ACC112 (cell line): Measurements from ENCODE around the gene SCO2.
A peak's percentile ranks its signal among the peaks of the same experiment; 100 is the strongest.

Source experiments
- H2AFZ ChIP-seq: fragments of 200-600 bp; sonication (generic); one replicate; pipeline ENCODE4 v1.6.0; 2017; ENCODE audit warnings: antibody characterized with exemption, low read length; ENCODE audit not compliant: unreplicated experiment
- H3K27ac ChIP-seq: fragments of 200-600 bp; sonication (generic); 2 replicates; pipeline ENCODE4 v1.5.1; 2014; ENCODE audit warnings: low read depth, mild to moderate bottlenecking, antibody characterized with exemption, low read length, moderate library complexity
- H3K27me3 ChIP-seq: fragments of 200-600 bp; sonication (generic); 2 replicates; pipeline ENCODE4 v1.6.1; 2014; ENCODE audit warnings: mild to moderate bottlenecking, antibody characterized with exemption, low read length, moderate library complexity, mixed read lengths; ENCODE audit not compliant: insufficient read depth
- H3K36me3 ChIP-seq: fragments of 200-600 bp; sonication (generic); 2 replicates; pipeline ENCODE4 v1.6.1; 2016; ENCODE audit warnings: mild to moderate bottlenecking, antibody characterized with exemption, low read length, moderate library complexity, mixed read lengths; ENCODE audit not compliant: insufficient read depth
- H3K4me1 ChIP-seq: fragments of 200-600 bp; sonication (generic); one replicate; pipeline ENCODE4 v1.6.1; 2016; ENCODE audit warnings: low read length, mixed read lengths; ENCODE audit not compliant: insufficient read depth, unreplicated experiment, control insufficient read depth
- H3K4me3 ChIP-seq: fragments of 200-600 bp; sonication (generic); 2 replicates; pipeline ENCODE4 v1.5.1; 2014; ENCODE audit warnings: mild to moderate bottlenecking, low read depth, low read length
- H3K79me2 ChIP-seq: fragments of 200-600 bp; sonication (generic); one replicate; pipeline ENCODE4 v1.6.0; 2016; ENCODE audit warnings: low read length; ENCODE audit not compliant: control insufficient read depth, unreplicated experiment, insufficient read depth

Gene SCO2

GRCh38 chr22:50481440-50482106 is 43.8 kb downstream of the SCO2 start, which contains the start of gene ADM2:
Gene ADM2 (plus strand): TSS chr22:50481543. CDS start chr22:50481848, 305 bp downstream.
- Histone ChIP-seq H3K4me3 (peak within 1 kb of the TSS; percentile 68), H3K36me3 (no peaks in the 10 kb centered on the region), H2AFZ (no peak within 1 kb of the TSS), H3K4me1 (no peaks in the 10 kb centered on the region), H3K27me3 (peaks cover 7% of the 10 kb centered on the region), H3K27ac (no peak within 1 kb of the TSS), H3K79me2 (no peaks in the 10 kb centered on the region)

GRCh38 chr22:50481045-50481439 is 44.4 kb downstream of the SCO2 start:
- no peaks in the 10 kb centered on the region for H3K4me1 ChIP-seq
- H3K4me3 ChIP-seq = peak overlapping the region; percentile 68
- no peaks in the 10 kb centered on the region for H3K36me3 ChIP-seq
- peaks cover 7% of the 10 kb centered on the region for H3K27me3 ChIP-seq
- no peak overlapping the region for H2AFZ ChIP-seq
- no peak overlapping the region for H3K27ac ChIP-seq
- H3K79me2 ChIP-seq = no peaks in the 10 kb centered on the region

GRCh38 chr22:50479721-50480120 is 45.7 kb downstream of the SCO2 start:
- H3K27me3 ChIP-seq = peaks cover 7% of the 10 kb centered on the region
- H2AFZ ChIP-seq = no peak overlapping the region
- no peak overlapping the region for H3K4me3 ChIP-seq
- H3K36me3 ChIP-seq = no peaks in the 10 kb centered on the region
- H3K27ac ChIP-seq = no peak overlapping the region
- H3K79me2 ChIP-seq = no peaks in the 10 kb centered on the region
- H3K4me1 ChIP-seq = peaks cover 4% of the 10 kb centered on the region

GRCh38 chr22:50477923-50478322 is 47.5 kb downstream of the SCO2 start:
- Histone ChIP-seq H3K27ac (no peak overlapping the region), H3K4me1 (peaks cover 10% of the 10 kb centered on the region), H3K4me3 (no peak overlapping the region), H2AFZ (no peak overlapping the region), H3K79me2 (peaks cover 13% of the 10 kb centered on the region), H3K36me3 (no peaks in the 10 kb centered on the region), H3K27me3 (peaks cover 7% of the 10 kb centered on the region)

GRCh38 chr22:50476868-50477267 is 48.5 kb downstream of the SCO2 start:
- Histone ChIP-seq H2AFZ (no peak overlapping the region), H3K27ac (no peak overlapping the region), H3K79me2 (peaks cover 24% of the 10 kb centered on the region), H3K4me3 (no peak overlapping the region), H3K4me1 (peaks cover 10% of the 10 kb centered on the region), H3K27me3 (peaks cover 3% of the 10 kb centered on the region), H3K36me3 (no peaks in the 10 kb centered on the region)

GRCh38 chr22:50475652-50476002 is 49.8 kb downstream of the SCO2 start:
- no peak overlapping the region for H2AFZ ChIP-seq
- no peak overlapping the region for H3K27ac ChIP-seq

GRCh38 chr22:50474710-50475651 is 50.4 kb downstream of the SCO2 start, which contains the start of gene SBF1:
Gene SBF1 (minus strand): TSS chr22:50475035. CDS start chr22:50474840, 195 bp downstream.
- Histone ChIP-seq H2AFZ (peak within 1 kb of the TSS; percentile 81), H3K4me1 (peaks cover 17% of the 10 kb centered on the region), H3K79me2 (peaks cover 41% of the 10 kb centered on the region), H3K27ac (no peak within 1 kb of the TSS), H3K27me3 (no peaks in the 10 kb centered on the region), H3K36me3 (no peaks in the 10 kb centered on the region), H3K4me3 (peak within 1 kb of the TSS; percentile 92)

More at GRCh38 chr22:50475652-50476002, 49.8 kb downstream of the SCO2 start:
- no peaks in the 10 kb centered on the region for H3K27me3 ChIP-seq
- no peaks in the 10 kb centered on the region for H3K36me3 ChIP-seq
- H3K4me1 ChIP-seq = peaks cover 11% of the 10 kb centered on the region
- peaks cover 36% of the 10 kb centered on the region for H3K79me2 ChIP-seq
- H3K4me3 ChIP-seq = 0 out of 2 replicates have a peak overlapping the region, but pooled peaks have one; percentile 76

- Histone ChIP-seq H3K27ac (no peak overlapping the region), H2AFZ (no peak overlapping the region), H3K79me2 (peaks cover 43% of the 10 kb centered on the region), H3K27me3 (no peaks in the 10 kb centered on the region), H3K4me1 (peaks cover 24% of the 10 kb centered on the region), H3K4me3 (peak overlapping the region; percentile 92), H3K36me3 (no peaks in the 10 kb centered on the region)
Observed at GRCh38 chr22:50473855-50474671, 51.3 kb downstream of the SCO2 start.
